A673 (cell line): ENCODE measurements around the gene PLSCR5. TPM values are rescaled to one million over a fixed set of nuclear protein-coding genes. Genes with fewer than 3 reads are reported as not detected.

ENCODE experiments used
- BruUV-seq: library from RNA; stranded (reverse); fragments of 400-500 nt; replicated peaks from 2 replicates; lab custom pipeline; 2021; lab: Mats Ljungman, UMichigan
- CTCF ChIA-PET: fragments of 300-600 bp; sonication (Branson Sonifier 250); formaldehyde crosslinking; loops from one replicate; lab custom pipeline; 2022; ENCODE audit warnings: antibody characterized with exemption; lab: Charles Lee
- POLR2A ChIA-PET: fragments of 300-600 bp; sonication (Branson Sonifier 250); formaldehyde crosslinking; loops from one replicate; lab custom pipeline; 2022; ENCODE audit warnings: antibody characterized with exemption; ENCODE audit not compliant: low non-redundant PET; lab: Charles Lee
- DNase-seq: peaks from one replicate; pipeline ENCODE4 v3.0.0-alpha.2; 2015; ENCODE audit warnings: low spot score
- H3K27ac ChIP-seq: fragments of 200-600 bp; sonication (generic); 2 replicates; pipeline ENCODE4 v1.5.1; 2016; ENCODE audit warnings: mixed run types, low read depth, mild to moderate bottlenecking, mixed read lengths, antibody characterized with exemption, low read length; ENCODE audit not compliant: poor library complexity, severe bottlenecking
- H3K27me3 ChIP-seq: fragments of 200-600 bp; sonication (generic); replicated peaks from 2 replicates; pipeline ENCODE4 v1.6.1; 2017; ENCODE audit warnings: mixed run types, low read depth, mild to moderate bottlenecking, mixed read lengths, antibody characterized with exemption, low read length; ENCODE audit not compliant: insufficient read depth, poor library complexity
- H3K36me3 ChIP-seq: fragments of 200-600 bp; sonication (generic); 2 replicates; pipeline ENCODE4 v1.6.1; 2016; ENCODE audit warnings: mixed run types, mild to moderate bottlenecking, mixed read lengths, antibody characterized with exemption, low read length; ENCODE audit not compliant: insufficient read depth, poor library complexity, severe bottlenecking
- H3K4me1 ChIP-seq: fragments of 200-600 bp; sonication (generic); 2 replicates; pipeline ENCODE4 v1.6.1; 2017; ENCODE audit warnings: mixed run types, mild to moderate bottlenecking, mixed read lengths, antibody characterized with exemption, low read length; ENCODE audit not compliant: insufficient read depth, poor library complexity, severe bottlenecking
- H3K4me3 ChIP-seq: fragments of 200-600 bp; sonication (generic); 2 replicates; pipeline ENCODE4 v1.5.1; 2016; ENCODE audit warnings: low read depth, mixed run types, mild to moderate bottlenecking, mixed read lengths, low read length; ENCODE audit not compliant: poor library complexity, severe bottlenecking
- H3K9me3 ChIP-seq: fragments of 200-600 bp; sonication (generic); 2 replicates; pipeline ENCODE4 v1.6.1; 2016; ENCODE audit warnings: mixed run types, low read depth, mild to moderate bottlenecking, mixed read lengths, antibody characterized with exemption, low read length; ENCODE audit not compliant: poor library complexity, severe bottlenecking
- CTCF ChIP-seq: fragments of 300-800, 200-600 bp; sonication (generic); conservative IDR thresholded peaks from 2 replicates; pipeline ENCODE4 v1.5.1; 2017; ENCODE audit warnings: low read depth, mild to moderate bottlenecking, antibody characterized with exemption, low read length, moderate library complexity, mixed read lengths
- EZH2 ChIP-seq: fragments of 200-600 bp; sonication (generic); IDR thresholded peaks from 2 replicates; pipeline ENCODE4 v1.6.1; 2017; ENCODE audit warnings: borderline replicate concordance, low read depth, mild to moderate bottlenecking, mixed read lengths, antibody characterized with exemption, low read length; ENCODE audit not compliant: poor library complexity, severe bottlenecking
- intact Hi-C: fragments of 100-400 bp; cut with micrococcal nuclease; formaldehyde crosslinking; loops from one replicate; pipeline ENCODE4 v1.10.0; 2022; ENCODE audit not compliant: unreplicated experiment
- total RNA-seq: library from RNA; stranded (reverse); gene quantifications from 2 replicates; pipeline ENCODE4 v1.2.3, GENCODE V29; 2021

The PLSCR5 gene
- total RNA-seq, 1 experiment from 2014 or later: not detected

GRCh38 chr3:146593776-146594175 lies 11.4 kb downstream of the PLSCR5 start:
- CTCF ChIA-PET: no interaction called here

GRCh38 chr3:146590521-146590920 lies 14.6 kb downstream of the PLSCR5 start:
- no peaks in the 10 kb centered on the region for H3K4me1 ChIP-seq
- TF ChIP-seq EZH2 (no peak), CTCF (no peak)
- no peak overlapping the region for H3K4me3 ChIP-seq
- no TSS peak for BruUV-seq
- DNase-seq: peak; percentile 2
- ChIA-PET CTCF (interaction anchor here (0.6 kb wide), 1 partner anchor 649 kb away, joined by 5 read pairs; no protein-coding TSS in a partner anchor), POLR2A (no interaction called here)
- H3K27me3 ChIP-seq: no peaks in the 10 kb centered on the region
- H3K9me3 ChIP-seq: no peaks in the 10 kb centered on the region
- intact Hi-C loops: loop anchor here (2.0 kb wide), 1 partner anchor 50 kb away; no protein-coding TSS in a partner anchor
- no peaks in the 10 kb centered on the region for H3K36me3 ChIP-seq
- no peak overlapping the region for H3K27ac ChIP-seq

More at GRCh38 chr3:146593776-146594175, 11.4 kb downstream of the PLSCR5 start:
- no peaks in the 10 kb centered on the region for H3K4me1 ChIP-seq
- no peak overlapping the region for H3K4me3 ChIP-seq
- BruUV-seq: no TSS peak
- POLR2A ChIA-PET: no interaction called here
- intact Hi-C loops: no loop called here
- no peaks in the 10 kb centered on the region for H3K9me3 ChIP-seq
- H3K27me3 ChIP-seq: no peaks in the 10 kb centered on the region
- no peak for DNase-seq
- H3K36me3 ChIP-seq: no peaks in the 10 kb centered on the region
- no peak overlapping the region for H3K27ac ChIP-seq
- TF ChIP-seq EZH2 (no peak), CTCF (no peak)

DNA sequence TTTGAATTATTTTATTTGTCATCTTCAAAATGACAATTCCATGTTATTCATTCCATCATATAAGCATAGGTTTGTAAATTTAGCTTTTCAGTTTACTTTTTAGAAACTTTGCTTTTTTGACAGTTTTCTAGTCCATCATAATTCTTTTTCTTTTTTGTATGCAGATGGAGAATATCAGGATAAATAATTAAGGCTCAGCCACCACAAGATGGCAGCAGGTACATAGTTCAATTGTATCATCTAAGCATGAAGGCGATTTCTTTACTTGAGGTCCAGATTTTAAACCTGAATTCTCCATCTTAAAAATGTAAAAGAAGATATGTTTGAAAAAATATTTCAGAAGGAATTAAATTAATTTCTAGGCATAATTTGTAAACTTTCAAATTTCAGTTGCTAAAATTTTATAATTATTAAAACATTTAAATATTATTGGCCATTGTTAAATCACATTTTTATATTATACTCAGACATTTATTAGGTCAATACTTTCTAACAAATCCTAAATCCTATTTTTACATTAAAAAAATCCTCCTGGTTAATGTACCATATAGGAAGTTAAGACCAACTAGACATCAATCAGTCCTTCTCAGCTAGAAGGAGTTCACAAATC lies 15.1 kb downstream of the PLSCR5 start:
- no peak overlapping the region for H3K27ac ChIP-seq
- DNase-seq: peak; percentile 60
- no peaks in the 10 kb centered on the region for H3K36me3 ChIP-seq
- POLR2A ChIA-PET: no interaction called here
- intact Hi-C loops: loop anchor here (2.0 to 10.0 kb wide), 2 partner anchors 51 to 525 kb away; no protein-coding TSS in a partner anchor
- BruUV-seq: no TSS peak
- H3K9me3 ChIP-seq: no peaks in the 10 kb centered on the region
- H3K4me3 ChIP-seq: no peak overlapping the region
- H3K4me1 ChIP-seq: no peaks in the 10 kb centered on the region
- TF ChIP-seq CTCF (peak; percentile 71), EZH2 (no peak)
- CTCF ChIA-PET: interaction anchor here (0.6 kb wide), 1 partner anchor 649 kb away, joined by 5 read pairs; no protein-coding TSS in a partner anchor
- no peaks in the 10 kb centered on the region for H3K27me3 ChIP-seq
